Ovary (tissue), 3 donors: ENCODE measurements around the gene BLOC1S6.

Experiments
- CTCF ChIP-seq, 3 donors: fragments of 450-650 bp in 2 of 3; fragments of 200-600 bp in 1 of 3; IDR thresholded peaks; one replicate each; pipeline versions ENCODE4 v1.5.1 to v1.8.0; 2016 to 2022; ENCODE audit warnings: antibody characterized with exemption in 3 of 3, mild to moderate bottlenecking in 1 of 3
- POLR2A ChIP-seq: fragments of 450-650 bp; IDR thresholded peaks from one replicate; pipeline ENCODE4 v1.6.1; 2017; ENCODE audit warnings: antibody characterized with exemption, mild to moderate bottlenecking, moderate library complexity
- donor health status: DM: no; HTN: no; CAD: no.

- TF ChIP-seq CTCF (IDR thresholded peaks at IDR 0.05) (no peak), POLR2A (no peak)
These were observed 19.2 kb downstream of the BLOC1S6 start for GRCh38 chr15:45606413-45606812.
